Activated T-cell treated with anti-CD3 and anti-CD28 coated beads, Interleukin-2, amount 50 U/mL, for 48 hours (primary cell): ENCODE data around the gene NMRAL1.

ENCODE experiments used
- DNase-seq, 2 experiments: peaks; one replicate each; pipeline ENCODE4 v3.0.0-alpha.2; 2020

NMRAL1 gene

DNA sequence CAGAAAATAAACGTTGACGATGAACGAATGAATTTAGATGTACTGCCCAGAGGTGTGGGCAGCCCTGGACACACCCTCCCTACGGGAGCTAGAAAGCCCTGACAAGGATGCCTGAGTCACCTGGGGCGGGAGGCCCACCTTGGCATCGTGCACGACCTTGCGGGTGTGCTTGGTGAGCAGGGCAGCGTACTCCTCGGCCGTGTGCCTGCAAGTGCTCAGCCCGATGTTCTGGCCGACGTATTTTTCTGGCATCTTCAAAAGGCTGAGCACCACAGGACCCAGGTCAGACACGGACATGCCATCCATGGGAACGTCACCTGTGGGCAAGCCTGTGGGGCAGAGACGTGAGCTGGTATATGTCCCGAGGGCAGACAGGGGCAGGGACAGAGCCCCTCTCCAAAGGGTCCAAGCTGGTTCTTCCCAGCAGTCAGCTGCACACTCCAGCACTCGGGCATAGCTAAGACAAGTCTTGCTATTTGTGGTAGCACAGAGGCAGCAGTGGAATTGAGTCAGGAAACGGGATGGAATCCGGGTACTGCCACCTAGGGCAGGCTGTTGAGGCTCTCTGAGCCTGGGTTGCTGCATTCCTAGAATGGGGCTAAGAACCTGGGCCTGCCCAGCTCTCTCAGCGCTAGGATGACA lies 10.8 kb downstream of the NMRAL1 start:
- DNase-seq, result no peak

GRCh38 chr16:4461250-4462085 lies 13.0 kb downstream of the NMRAL1 start:
- peak in 1 of 2 experiments; percentile 29 for DNase-seq

DNA sequence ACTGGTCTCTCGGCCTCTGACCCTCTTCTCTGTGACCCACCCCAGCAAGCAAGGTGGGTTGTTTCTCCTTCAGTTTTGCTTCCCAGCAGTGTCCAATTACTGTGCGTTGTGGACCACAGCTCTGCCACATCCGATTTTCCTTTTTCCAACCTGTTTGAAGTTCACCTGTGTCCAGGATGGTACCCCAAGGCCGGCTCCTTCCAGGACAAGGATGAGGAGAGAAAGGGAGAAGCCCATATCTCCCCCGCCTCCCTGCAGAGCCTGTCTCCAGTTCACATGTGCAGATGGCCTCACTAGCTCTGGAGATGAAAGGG lies 13.5 kb downstream of the NMRAL1 start:
- no peak for DNase-seq

DNA sequence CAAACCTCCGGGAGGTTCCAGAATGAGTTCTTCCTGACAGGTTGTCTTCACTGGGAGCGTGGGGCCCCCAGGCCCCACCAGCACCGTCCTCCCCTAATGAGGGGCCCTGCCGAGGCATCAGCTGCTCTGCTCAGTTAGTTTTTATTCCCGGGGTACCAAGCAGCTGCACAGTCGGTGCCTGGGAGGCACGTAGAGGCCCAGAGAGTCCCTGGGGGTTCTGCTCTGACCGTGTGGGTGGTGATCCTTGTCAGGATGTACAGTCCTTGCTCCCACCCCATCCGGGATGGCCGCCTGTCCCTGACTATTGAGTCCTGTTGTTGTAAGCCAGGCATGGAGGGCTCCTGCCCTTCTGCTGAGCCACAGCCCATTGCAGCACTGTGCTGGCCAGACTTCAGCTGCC lies 18.5 kb downstream of the NMRAL1 start:
- DNase-seq, result no peak

GRCh38 chr16:4455081-4455480 lies 19.3 kb downstream of the NMRAL1 start:
- no peak for DNase-seq

- no peak for DNase-seq
Observed at GRCh38 chr16:4454623-4455022, 19.8 kb downstream of the NMRAL1 start.

GRCh38 chr16:4452674-4453073 lies 21.8 kb downstream of the NMRAL1 start:
- no peak for DNase-seq

DNA sequence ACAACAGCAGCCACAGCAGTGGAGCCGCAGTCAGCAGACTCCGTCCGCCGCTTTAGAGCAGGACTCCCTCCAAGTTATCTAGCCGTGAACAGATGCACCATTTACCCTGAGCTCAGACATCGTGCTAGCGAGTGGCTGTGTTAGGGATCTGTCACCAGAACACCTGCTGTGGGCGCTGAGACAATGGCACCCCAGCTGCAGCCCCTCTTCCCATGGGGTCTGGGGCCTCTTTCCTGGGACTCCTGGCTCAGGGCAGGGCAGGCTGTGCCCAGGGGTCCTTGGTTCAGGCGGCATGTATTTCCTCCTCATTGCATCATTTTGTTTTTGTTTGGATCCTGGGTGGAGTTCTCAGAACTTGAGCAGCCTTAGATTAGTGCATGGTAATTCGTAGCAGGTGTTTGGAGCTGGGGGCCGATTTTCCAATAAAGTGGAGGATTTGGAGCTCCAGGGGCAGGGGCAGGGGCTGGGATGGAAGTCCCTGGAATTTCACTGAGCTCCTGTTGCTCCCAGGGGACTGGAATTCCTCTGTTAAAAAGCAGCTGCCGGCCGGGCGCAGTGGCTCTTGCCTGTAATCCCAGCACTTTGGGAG lies 23.4 kb downstream of the NMRAL1 start:
- no peak for DNase-seq

GRCh38 chr16:4450430-4450829 lies 24.0 kb downstream of the NMRAL1 start:
- no peak for DNase-seq

GRCh38 chr16:4443986-4444385 lies 30.4 kb downstream of the NMRAL1 start:
- DNase-seq, result no peak

DNA sequence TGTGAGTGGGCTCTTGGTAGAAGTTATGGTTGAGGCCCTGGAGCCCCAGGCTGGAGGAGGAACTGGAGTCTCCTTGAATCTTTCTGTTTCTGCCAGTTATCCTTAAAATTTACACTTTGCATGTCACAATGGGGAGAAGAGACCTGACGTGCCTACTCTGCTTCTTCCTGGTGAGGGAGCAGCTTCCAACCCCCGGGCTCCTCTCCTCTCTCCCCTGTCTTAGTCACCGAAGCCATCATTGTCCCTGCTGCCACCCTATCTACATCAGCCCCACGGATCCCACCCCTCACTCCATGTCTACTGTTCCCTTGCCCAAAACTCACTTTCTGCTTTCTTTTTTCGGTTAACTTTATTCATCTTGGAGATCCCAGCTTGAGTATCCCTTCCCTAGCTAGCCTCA lies 31.2 kb downstream of the NMRAL1 start:
- DNase-seq, result no peak

DNA sequence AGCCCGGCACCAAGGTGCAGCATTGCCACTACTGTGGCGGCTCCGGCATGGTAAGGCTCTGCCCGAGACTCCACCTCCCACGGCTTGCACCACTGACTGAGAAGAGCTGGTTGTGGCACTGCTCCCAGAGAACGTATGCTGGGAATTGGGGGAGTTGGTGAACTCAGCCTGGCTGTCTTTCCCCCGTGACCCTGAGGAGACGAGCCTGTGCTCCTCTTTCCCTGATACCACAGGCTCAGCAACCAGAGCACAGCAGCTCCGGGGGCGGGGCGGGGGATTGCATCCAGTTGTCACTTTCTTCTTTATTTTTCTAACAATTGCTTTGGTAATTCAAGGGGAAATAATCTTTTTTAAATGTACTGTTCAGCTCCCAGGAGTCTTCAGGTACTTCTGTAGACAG lies 32.1 kb downstream of the NMRAL1 start:
- no peak for DNase-seq

DNA sequence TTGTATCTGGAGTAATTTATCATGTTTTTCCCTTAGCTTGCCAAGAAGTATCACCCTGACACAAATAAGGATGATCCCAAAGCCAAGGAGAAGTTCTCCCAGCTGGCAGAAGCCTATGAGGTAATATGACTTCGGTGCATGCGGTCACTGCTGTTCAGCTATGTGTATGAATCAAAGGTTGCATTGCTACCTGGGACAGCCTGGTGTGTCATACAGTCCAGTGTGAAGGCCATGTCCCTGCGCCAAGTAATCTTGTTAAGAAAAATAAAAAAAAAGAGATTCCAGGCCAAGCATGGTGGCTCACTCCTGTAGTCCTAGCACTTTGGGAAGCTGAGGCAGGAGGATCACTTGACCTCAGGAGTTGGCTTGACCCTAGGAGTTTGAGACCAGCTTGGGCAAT lies 37.1 kb downstream of the NMRAL1 start:
- no peak for DNase-seq

GRCh38 chr16:4435337-4436067 lies 38.9 kb downstream of the NMRAL1 start:
- DNase-seq, result no peak

DNA sequence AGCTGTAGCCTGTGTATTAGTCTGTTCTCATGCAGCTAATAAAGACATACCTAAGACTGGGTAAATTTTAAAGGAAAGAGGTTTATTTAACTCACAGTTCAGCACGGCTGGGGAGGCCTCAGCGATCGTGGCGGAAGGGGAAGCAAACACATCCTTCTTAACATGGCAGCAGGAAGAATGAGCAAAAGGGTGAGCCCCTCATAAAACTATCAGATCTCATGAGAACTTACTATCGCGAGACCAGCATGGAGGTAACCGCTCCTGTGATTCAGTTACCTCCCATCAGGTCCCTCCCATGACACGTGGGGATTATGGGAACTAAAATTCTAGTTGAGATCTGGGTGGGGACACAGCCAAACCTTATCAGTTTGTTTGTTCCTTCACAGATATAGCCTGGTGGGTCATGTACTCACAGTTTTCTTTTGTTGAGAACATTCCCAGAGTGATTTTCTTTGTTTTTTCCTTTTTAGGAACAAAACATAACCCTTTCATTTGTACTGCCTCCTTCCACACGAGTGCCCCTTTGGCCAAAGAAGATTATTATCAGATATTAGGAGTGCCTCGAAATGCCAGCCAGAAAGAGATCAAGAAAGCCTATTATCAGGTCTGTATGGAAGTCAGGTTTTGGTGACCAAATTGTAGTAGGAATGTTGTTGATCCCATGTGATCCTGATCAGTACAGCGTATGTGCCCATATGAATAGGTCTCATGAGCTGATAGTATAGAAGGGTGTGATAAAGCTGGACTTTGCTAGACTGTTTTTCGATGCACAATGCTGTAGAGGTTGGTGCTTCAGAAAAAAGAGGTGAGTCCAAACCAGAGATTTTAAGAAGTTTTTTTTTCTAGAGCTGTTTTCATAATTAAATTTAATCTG lies 40.3 kb downstream of the NMRAL1 start:
- DNase-seq, result no peak

DNA sequence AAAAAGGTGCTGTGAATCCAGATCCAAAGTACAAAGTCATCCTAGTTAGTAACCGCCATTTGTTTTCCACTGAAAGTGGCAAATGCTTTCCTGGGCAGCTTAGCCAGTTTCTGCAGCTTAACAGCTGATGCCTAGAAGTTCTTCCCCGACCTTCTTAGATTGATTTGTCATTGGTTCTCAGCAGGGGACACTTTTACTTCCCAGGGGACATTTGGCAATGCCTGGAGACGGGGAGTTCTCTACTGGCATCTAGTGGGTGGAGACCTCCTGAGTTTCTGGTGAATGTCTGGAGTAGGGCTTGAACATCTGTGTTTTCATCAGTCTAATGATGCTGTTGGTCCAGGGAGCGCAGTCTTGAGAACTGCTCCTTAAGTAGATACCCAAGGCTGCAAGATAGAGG lies 41.2 kb downstream of the NMRAL1 start:
- no peak for DNase-seq

DNA sequence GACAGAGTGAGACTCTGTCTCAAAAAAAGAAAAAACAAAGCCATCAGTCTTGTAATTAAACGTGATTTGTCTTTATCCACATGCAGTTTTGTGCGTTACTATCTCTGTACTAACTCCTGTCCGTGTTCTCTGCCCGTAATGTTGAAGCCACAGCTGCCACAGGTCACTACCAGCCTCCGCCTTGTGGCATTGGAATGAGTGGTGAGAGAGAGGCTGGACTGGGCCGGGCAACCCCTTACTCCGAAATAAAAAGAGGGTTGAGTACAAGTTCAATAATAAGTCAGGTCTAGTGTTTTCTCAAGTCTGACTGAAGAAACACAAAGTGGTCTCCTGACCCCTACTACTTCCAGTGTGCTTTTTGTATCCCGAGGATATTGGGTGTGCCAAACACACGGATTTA lies 43.4 kb downstream of the NMRAL1 start:
- DNase-seq, result no peak

- DNase-seq, result no peak
Observed at GRCh38 chr16:4428500-4428899, 45.9 kb downstream of the NMRAL1 start.

DNA sequence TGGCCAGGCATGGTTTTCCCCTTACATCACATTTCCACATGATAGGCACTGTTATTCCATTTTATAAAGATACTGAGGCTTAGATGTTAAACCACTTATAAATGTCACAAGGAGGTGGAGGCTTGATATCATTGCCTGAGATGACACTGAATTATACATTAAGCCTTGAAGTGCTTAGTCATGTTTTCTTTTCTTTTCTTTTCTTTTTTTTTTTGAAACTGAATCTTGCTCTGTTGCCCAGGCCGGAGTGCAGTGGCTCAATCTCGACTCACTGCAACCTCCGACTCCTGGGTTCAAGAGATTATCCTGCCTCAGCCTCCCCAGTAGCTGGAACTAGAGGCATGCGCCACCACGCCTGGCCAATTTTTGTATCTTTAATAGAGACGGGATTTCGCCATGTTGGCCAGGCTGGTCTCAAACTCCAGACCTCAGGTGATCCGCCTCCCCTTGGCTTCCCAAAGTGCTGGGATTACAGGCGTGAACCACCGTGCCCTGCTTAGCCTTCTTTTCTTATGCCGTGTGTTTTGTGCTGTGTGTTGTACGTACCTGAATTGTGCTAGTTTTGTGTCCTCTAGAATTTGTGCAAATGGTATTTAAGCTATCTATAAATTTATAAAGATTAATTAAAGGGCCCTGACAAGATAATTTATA lies 47.6 kb downstream of the NMRAL1 start:
- no peak for DNase-seq

GRCh38 chr16:4426021-4426684 lies 48.3 kb downstream of the NMRAL1 start:
- DNase-seq, result no peak

DNA sequence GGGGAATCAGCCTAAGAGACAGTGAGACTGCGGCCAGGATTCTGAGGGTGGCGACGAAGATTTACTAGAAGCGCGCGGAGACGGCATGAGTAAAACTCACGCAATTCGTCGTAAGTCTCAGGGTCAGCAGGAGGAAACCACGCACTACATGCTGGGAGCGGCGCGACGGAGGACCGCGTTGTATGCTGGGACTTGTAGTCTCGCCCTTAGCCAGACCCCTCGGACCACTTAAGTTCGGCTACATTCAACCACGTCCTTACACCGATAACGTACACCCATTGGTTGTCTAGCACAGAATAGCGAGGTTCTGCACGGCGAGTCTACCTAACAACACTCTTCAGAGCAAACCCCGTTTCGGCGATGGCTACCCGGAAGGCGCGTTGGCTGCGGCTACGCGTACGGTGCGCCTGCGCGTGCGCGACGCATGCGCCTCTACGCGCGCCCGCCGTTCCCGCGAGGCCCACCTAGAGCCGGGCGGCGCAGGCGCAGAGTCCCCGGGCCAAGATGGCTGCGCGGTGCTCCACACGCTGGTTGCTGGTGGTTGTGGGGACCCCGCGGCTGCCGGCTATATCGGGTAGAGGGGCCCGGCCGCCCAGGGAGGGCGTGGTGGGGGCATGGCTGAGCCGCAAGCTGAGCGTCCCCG lies 48.9 kb downstream of the NMRAL1 start, which contains the start of gene DNAJA3:
DNAJA3 (plus strand) TSS at position 491 of the 643 bp plus-strand sequence; CDS start at position 505, 14 bp downstream.
- DNase-seq, result peak; percentile 94
